Right lobe of liver (tissue), 6 donors: ENCODE measurements around the gene LRRC45. TPM values are rescaled to one million over a fixed set of nuclear protein-coding genes. Genes with fewer than 3 reads are reported as not detected.

Experiments
- ATAC-seq, 4 donors: fragments of 200-7000 bp; cut with Tn5 transposase; one replicate each; pipeline ENCODE4 v1.9.1; 2020; ENCODE audit warnings: mild to moderate bottlenecking in 4 of 4, moderate library complexity in 4 of 4
- DNase-seq, 3 donors: peaks; one replicate each; pipeline ENCODE4 v3.0.0-alpha.2; 2020
- H3K27ac ChIP-seq, 3 donors: fragments of 200-600 bp; one replicate each; pipeline ENCODE4 v1.8.0; 2022
- H3K27me3 ChIP-seq, 2 donors: fragments of 200-600 bp; one replicate each; pipeline ENCODE4 v1.8.0; 2022
- H3K36me3 ChIP-seq, 4 donors: fragments of 200-600 bp; sonication (generic) in 1 of 4; one replicate each; pipeline versions ENCODE4 v1.5.1 to v1.8.0; 2017 to 2022; ENCODE audit warnings: control low read depth in 1 of 4
- H3K4me1 ChIP-seq, 4 donors: fragments of 200-600 bp; sonication (generic) in 1 of 4; one replicate each; pipeline versions ENCODE4 v1.5.1 to v1.8.0; 2017 to 2022; ENCODE audit warnings: control low read depth in 1 of 4
- H3K4me3 ChIP-seq, 3 donors: fragments of 200-600 bp; one replicate each; pipeline ENCODE4 v1.8.0; 2022
- H3K9me3 ChIP-seq, 4 donors: fragments of 200-600 bp; sonication (generic) in 1 of 4; one replicate each; pipeline versions ENCODE4 v1.5.1 to v1.8.0; 2017 to 2022; ENCODE audit warnings: control low read depth in 1 of 4
- POLR2A ChIP-seq: fragments of 450-650 bp; IDR thresholded peaks from one replicate; pipeline ENCODE4 v1.6.1; 2017; ENCODE audit warnings: antibody characterized with exemption, mild to moderate bottlenecking
- WGBS: methylation state at CpG from one replicate; pipeline ENCODE4 v1.1.6; 2018; ENCODE audit warnings: low coverage, low lambda C conversion rate; ENCODE audit not compliant: insufficient coverage; ENCODE audit errors: missing lambda C conversion rate; 5-methylcytosine and 5-hydroxymethylcytosine counted together
- intact Hi-C, 2 donors: fragments of 100-400 bp; cut with DNase I; formaldehyde crosslinking; loops; one replicate each; pipeline versions ENCODE4 v1.11.2 to v1.14.1; 2022
- total RNA-seq, 6 experiments: library from RNA; depleted of rRNA in 2 of 6; stranded (reverse); fragments of >200 nt in 2 of 6; fragmentation: NEBNext Ultra II Directional in 3 of 6; extraction: Animal tissue kit (Norgen Biotek cat#: 25700) in 3 of 6; gene quantifications; one replicate each; pipeline versions ENCODE4 v1.1.0 to v1.2.4, GENCODE V29; 2016 to 2023
- TF ChIP-seq, protein P1 (sequence below), 4 donors: fragments of 200-600 bp in 3 of 4; fragments of 450-650 bp in 1 of 4; IDR thresholded peaks; one replicate each; pipeline versions ENCODE4 v1.5.1 to v1.8.0; 2016 to 2022; ENCODE audit warnings: antibody characterized with exemption in 4 of 4, mild to moderate bottlenecking in 2 of 4
- donor health status: DM: no; HTN: yes; CAD: no.
- donor health status: DM: no; HTN: no; CAD: no.
- donor health status: DM: no; HTN: no; CAD: no.
- donor health status: DM: no; HTN: yes; CAD: no.
- donor health status: DM: no; HTN: yes; CAD: no.

The LRRC45 gene
- total RNA-seq, 6 experiments from 2014 or later, result 4.9 to 15.6 (median 11.9) TPM

GRCh38 chr17:82010575-82011525 is 12.3 kb upstream of the LRRC45 start:
- 93% methylated on average over 10 of the region's 39 CpGs for WGBS
- ATAC-seq, result no peak
- H3K36me3 ChIP-seq, result peaks cover 0 to 9% (median 0%) of the 10 kb centered on the region in 4 donors

DNA sequence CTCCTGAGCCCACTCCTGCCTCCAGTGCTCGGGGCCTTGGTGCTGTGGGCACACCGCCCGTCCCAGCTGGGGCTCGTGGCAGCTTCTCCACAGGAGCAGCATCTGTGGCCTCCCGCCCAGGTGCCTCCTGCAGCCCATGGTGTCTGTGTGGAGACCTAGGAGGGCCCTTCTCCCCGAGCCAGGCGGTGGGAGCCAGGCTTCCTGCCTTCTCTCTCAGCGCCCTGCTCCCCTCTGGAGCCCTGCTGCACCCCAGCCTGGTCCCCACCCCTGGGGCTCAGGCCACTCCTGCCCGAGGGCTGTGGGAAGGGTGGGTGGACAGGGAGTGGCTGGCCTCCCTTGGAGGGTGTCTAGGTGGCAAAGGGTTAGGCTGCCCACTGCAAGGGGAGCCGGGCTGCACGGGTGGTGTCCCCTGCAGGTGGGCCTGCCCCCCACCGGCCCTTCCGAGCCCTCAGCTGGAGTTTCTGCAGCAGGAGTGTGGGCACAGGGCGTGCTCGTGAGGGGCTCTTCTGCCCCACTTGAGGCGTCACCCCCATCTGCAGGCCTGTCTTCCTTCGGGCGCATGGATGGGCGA is 11.4 kb upstream of the LRRC45 start:
- no peaks in the 10 kb centered on the region for H3K9me3 ChIP-seq
- no peaks in the 10 kb centered on the region for H3K27me3 ChIP-seq
- H3K4me3 ChIP-seq, result no peak overlapping the region
- peaks cover 0 to 9% (median 0%) of the 10 kb centered on the region in 4 donors for H3K36me3 ChIP-seq
- intact Hi-C loops, result loop anchor here in 1 of 2 donors (10.0 kb wide), 1 partner anchor 127 kb away; no protein-coding TSS in a partner anchor
- H3K27ac ChIP-seq, result no peak overlapping the region
- no peak for TF ChIP-seq POLR2A
- TF ChIP-seq, protein P1, sequence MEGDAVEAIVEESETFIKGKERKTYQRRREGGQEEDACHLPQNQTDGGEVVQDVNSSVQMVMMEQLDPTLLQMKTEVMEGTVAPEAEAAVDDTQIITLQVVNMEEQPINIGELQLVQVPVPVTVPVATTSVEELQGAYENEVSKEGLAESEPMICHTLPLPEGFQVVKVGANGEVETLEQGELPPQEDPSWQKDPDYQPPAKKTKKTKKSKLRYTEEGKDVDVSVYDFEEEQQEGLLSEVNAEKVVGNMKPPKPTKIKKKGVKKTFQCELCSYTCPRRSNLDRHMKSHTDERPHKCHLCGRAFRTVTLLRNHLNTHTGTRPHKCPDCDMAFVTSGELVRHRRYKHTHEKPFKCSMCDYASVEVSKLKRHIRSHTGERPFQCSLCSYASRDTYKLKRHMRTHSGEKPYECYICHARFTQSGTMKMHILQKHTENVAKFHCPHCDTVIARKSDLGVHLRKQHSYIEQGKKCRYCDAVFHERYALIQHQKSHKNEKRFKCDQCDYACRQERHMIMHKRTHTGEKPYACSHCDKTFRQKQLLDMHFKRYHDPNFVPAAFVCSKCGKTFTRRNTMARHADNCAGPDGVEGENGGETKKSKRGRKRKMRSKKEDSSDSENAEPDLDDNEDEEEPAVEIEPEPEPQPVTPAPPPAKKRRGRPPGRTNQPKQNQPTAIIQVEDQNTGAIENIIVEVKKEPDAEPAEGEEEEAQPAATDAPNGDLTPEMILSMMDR (IDR thresholded peaks at IDR 0.05), result no peak
- ATAC-seq (no peak), DNase-seq (no peak)
- 90% methylated on average over 2 of the region's 19 CpGs for WGBS
- H3K4me1 ChIP-seq, result no peaks in the 10 kb centered on the region

More at GRCh38 chr17:82010575-82011525, 12.3 kb upstream of the LRRC45 start:
- no peaks in the 10 kb centered on the region for H3K9me3 ChIP-seq
- intact Hi-C loops, result loop anchor here in 1 of 2 donors (10.0 kb wide), 1 partner anchor 126 kb away; no protein-coding TSS in a partner anchor
- DNase-seq, result no peak
- no peak overlapping the region for H3K4me3 ChIP-seq
- no peaks in the 10 kb centered on the region for H3K27me3 ChIP-seq
- no peaks in the 10 kb centered on the region for H3K4me1 ChIP-seq
- no peak overlapping the region for H3K27ac ChIP-seq
- no peak for TF ChIP-seq POLR2A
- TF ChIP-seq, protein P1 (IDR thresholded peaks at IDR 0.05), result no peak

- no peak for DNase-seq
- Histone ChIP-seq H3K27ac (no peak overlapping the region), H3K4me1 (no peaks in the 10 kb centered on the region), H3K27me3 (no peaks in the 10 kb centered on the region), H3K9me3 (no peaks in the 10 kb centered on the region), H3K4me3 (no peak overlapping the region), H3K36me3 (peaks cover 0 to 9% (median 0%) of the 10 kb centered on the region in 4 donors)
- ATAC-seq, result no peak
- intact Hi-C loops, result loop anchor here in 1 of 2 donors (10.0 kb wide), 1 partner anchor 127 kb away; no protein-coding TSS in a partner anchor
- TF ChIP-seq, protein P1 (IDR thresholded peaks at IDR 0.05), result no peak
- TF ChIP-seq POLR2A, result no peak
- WGBS, result 63% methylated on average over 3 of the region's 20 CpGs
Observed at GRCh38 chr17:82012261-82012639, 10.9 kb upstream of the LRRC45 start.

DNA sequence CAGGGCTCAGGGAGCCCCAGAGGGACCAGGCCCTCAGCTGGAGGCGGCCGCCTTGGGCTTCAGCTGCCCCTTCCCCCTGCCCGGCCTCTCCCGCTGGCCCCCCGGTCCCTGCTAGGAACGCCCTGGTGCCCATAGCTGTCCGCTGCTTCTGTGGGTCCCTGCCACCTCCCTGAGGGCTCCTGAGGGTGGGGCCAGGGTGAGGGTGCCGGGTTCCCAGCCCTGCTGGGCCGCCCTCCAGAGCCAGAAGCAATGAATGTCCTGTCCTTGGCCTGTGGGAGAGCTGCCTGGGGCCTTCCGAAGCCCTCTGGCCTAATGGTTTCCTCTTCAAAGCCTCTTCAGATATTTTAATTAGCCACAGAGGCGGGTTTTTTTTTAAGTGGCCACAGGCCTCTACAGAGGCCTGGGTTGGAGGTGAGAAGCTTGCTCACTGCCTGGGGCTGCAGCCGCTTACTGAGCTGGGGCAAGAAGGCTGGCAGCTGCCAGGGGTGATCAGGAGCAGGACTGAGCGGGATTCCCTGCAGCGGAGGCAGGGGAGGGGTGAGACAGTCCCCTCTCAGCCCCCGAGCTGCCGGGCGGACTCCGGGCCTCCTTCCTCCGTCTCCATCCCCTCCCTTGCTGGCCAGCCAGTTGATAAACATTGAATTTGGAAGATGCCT is 10.3 kb upstream of the LRRC45 start:
- Histone ChIP-seq H3K27ac (no peak overlapping the region), H3K4me3 (no peak overlapping the region), H3K36me3 (peaks cover 0 to 14% (median 0%) of the 10 kb centered on the region in 4 donors), H3K9me3 (no peaks in the 10 kb centered on the region), H3K27me3 (no peaks in the 10 kb centered on the region), H3K4me1 (no peaks in the 10 kb centered on the region)
- ATAC-seq (no peak), DNase-seq (no peak)
- WGBS, result 83% methylated on average over 3 of the region's 19 CpGs
- TF ChIP-seq POLR2A, result no peak
- TF ChIP-seq, protein P1 (IDR thresholded peaks at IDR 0.05), result no peak
- intact Hi-C loops, result loop anchor here in 1 of 2 donors (10.0 kb wide), 1 partner anchor 128 kb away; no protein-coding TSS in a partner anchor
